ENCODE measurements around the gene CTDSP2.

GRCh38 chr12:57854965-57855364, 8.4 kb upstream of the CTDSP2 start:
- TF ChIP-seq CTCF (IDR thresholded peaks at IDR 0.05; ENCODE audit: low read depth, low read length) (no peak), EZH2phosphoT487 (IDR thresholded peaks at IDR 0.05; ENCODE audit: low read depth) (no peak)
